Colonic mucosa (tissue), 4 donors: ENCODE results near the gene GFOD1. TPM values are rescaled to one million over a fixed set of nuclear protein-coding genes. Genes with fewer than 3 reads are reported as not detected.

ENCODE experiments used
- DNase-seq: peaks from one replicate; pipeline ENCODE4 v3.0.0-alpha.2; 2020
- H3K27ac ChIP-seq: fragments of 200-600 bp; one replicate; pipeline ENCODE4 v1.8.0; 2021
- H3K27me3 ChIP-seq: fragments of 200-600 bp; one replicate; pipeline ENCODE4 v1.8.0; 2021
- H3K36me3 ChIP-seq: fragments of 200-600 bp; one replicate; pipeline ENCODE4 v1.8.0; 2021
- H3K4me1 ChIP-seq: fragments of 200-600 bp; one replicate; pipeline ENCODE4 v1.8.0; 2021; ENCODE audit warnings: mild to moderate bottlenecking
- H3K4me3 ChIP-seq: fragments of 200-600 bp; one replicate; pipeline ENCODE4 v1.8.0; 2021
- H3K9ac ChIP-seq, 2 donors: one replicate each; pipeline ENCODE4 v1.7.0; 2013; ENCODE audit warnings: control low read depth in 2 of 2, low read depth in 2 of 2, low read length in 2 of 2
- H3K9me3 ChIP-seq: fragments of 200-600 bp; one replicate; pipeline ENCODE4 v1.8.0; 2021
- CTCF ChIP-seq: fragments of 200-600 bp; IDR thresholded peaks from one replicate; pipeline ENCODE4 v1.8.0; 2022; ENCODE audit warnings: antibody characterized with exemption, mild to moderate bottlenecking
- intact Hi-C: fragments of 100-400 bp; cut with DNase I; formaldehyde crosslinking; loops from one replicate; pipeline ENCODE4 v1.14.1; 2022
- total RNA-seq, 2 donors: library from RNA; stranded (reverse); fragmentation: NEBNext Ultra II Directional in 1 of 2; extraction: Animal tissue kit (Norgen Biotek cat#: 25700) in 1 of 2; gene quantifications; one replicate each; pipeline ENCODE4 v1.2.1, GENCODE V29; 2021
- donor health status: healthy.
- donor health status: DM: no; HTN: no; CAD: no.
- donor health status: DM: no; HTN: no; CAD: no.

GFOD1 gene
- total RNA-seq, 2 donors from 2014 or later: 6.9 to 7.6 TPM

GRCh38 chr6:13453771-13454251, 33.6 kb downstream of the GFOD1 start:
- TF ChIP-seq CTCF: no peak
- no peak for DNase-seq
- Histone ChIP-seq H3K27me3 (no peaks in the 10 kb centered on the region), H3K4me1 (no peaks in the 10 kb centered on the region), H3K9me3 (no peaks in the 10 kb centered on the region), H3K36me3 (no peaks in the 10 kb centered on the region), H3K9ac (no peak overlapping the region), H3K27ac (no peak overlapping the region), H3K4me3 (no peak overlapping the region)
- intact Hi-C loops: no loop called here

GRCh38 chr6:13453153-13453552, 34.2 kb downstream of the GFOD1 start:
- TF ChIP-seq CTCF: no peak
- Histone ChIP-seq H3K4me1 (no peaks in the 10 kb centered on the region), H3K27ac (no peak overlapping the region), H3K9me3 (no peaks in the 10 kb centered on the region), H3K27me3 (no peaks in the 10 kb centered on the region), H3K4me3 (no peak overlapping the region), H3K36me3 (no peaks in the 10 kb centered on the region), H3K9ac (no peak overlapping the region)
- intact Hi-C loops: no loop called here
- DNase-seq: no peak

- no peaks in the 10 kb centered on the region for H3K36me3 ChIP-seq
- H3K9ac ChIP-seq: no peak overlapping the region
- no peaks in the 10 kb centered on the region for H3K9me3 ChIP-seq
- TF ChIP-seq CTCF: no peak
- no peak for DNase-seq
- no peaks in the 10 kb centered on the region for H3K4me1 ChIP-seq
- no peaks in the 10 kb centered on the region for H3K27me3 ChIP-seq
- H3K27ac ChIP-seq: no peak overlapping the region
- intact Hi-C loops: no loop called here
- H3K4me3 ChIP-seq: no peak overlapping the region
These were observed 34.9 kb downstream of the GFOD1 start for GRCh38 chr6:13452346-13453117.

- H3K27ac ChIP-seq: no peak overlapping the region
- TF ChIP-seq CTCF: no peak
These were observed 36.1 kb downstream of the GFOD1 start for GRCh38 chr6:13451181-13451895.

GRCh38 chr6:13450628-13451027, 36.8 kb downstream of the GFOD1 start:
- no peak overlapping the region for H3K4me3 ChIP-seq
- no peak overlapping the region for H3K9ac ChIP-seq
- H3K27me3 ChIP-seq: no peaks in the 10 kb centered on the region
- H3K4me1 ChIP-seq: no peaks in the 10 kb centered on the region
- intact Hi-C loops: no loop called here
- no peak overlapping the region for H3K27ac ChIP-seq
- no peak for TF ChIP-seq CTCF
- no peak for DNase-seq
- H3K36me3 ChIP-seq: no peaks in the 10 kb centered on the region
- H3K9me3 ChIP-seq: no peaks in the 10 kb centered on the region

More at GRCh38 chr6:13451181-13451895, 36.1 kb downstream of the GFOD1 start:
- Histone ChIP-seq H3K27me3 (no peaks in the 10 kb centered on the region), H3K4me1 (no peaks in the 10 kb centered on the region), H3K9ac (no peak overlapping the region), H3K4me3 (no peak overlapping the region), H3K36me3 (no peaks in the 10 kb centered on the region), H3K9me3 (no peaks in the 10 kb centered on the region)
- DNase-seq: no peak
- intact Hi-C loops: no loop called here
